Keratinocyte (primary cell): ENCODE data around the gene CNTNAP5. TPM values are rescaled to one million over a fixed set of nuclear protein-coding genes. Genes with fewer than 3 reads are reported as not detected.

Experiments used
- DNase-seq: peaks from one replicate; pipeline ENCODE4 v3.0.0-alpha.2; 2011; ENCODE audit warnings: low read depth, missing footprints, low spot score
- FAIRE-seq: peaks from 2 replicates; lab custom pipeline; 2011; peaks lifted over from hg19 to GRCh38; lab: Jason Lieb, UNC
- H2AFZ ChIP-seq: 2 replicates; pipeline ENCODE4 v1.6.0; 2012; ENCODE audit warnings: low read length, control low read depth, inconsistent platforms; ENCODE audit not compliant: control insufficient read depth
- H3K27ac ChIP-seq: 2 replicates; pipeline ENCODE4 v1.5.1; 2011; ENCODE audit warnings: low read length; ENCODE audit not compliant: control insufficient read depth, insufficient read depth
- H3K27me3 ChIP-seq: 3 replicates; pipeline ENCODE4 v1.6.0; 2011; ENCODE audit warnings: low read length; ENCODE audit not compliant: control insufficient read depth, insufficient read depth; ENCODE audit errors: extremely low read depth
- H3K36me3 ChIP-seq, 2 experiments: 2 replicates in 1 of 2; 3 replicates in 1 of 2; pipeline ENCODE4 v1.5.1; 2011; ENCODE audit warnings: low read length in 2 of 2, mild to moderate bottlenecking in 1 of 2; ENCODE audit not compliant: control insufficient read depth in 2 of 2, insufficient read depth in 2 of 2; ENCODE audit errors: extremely low read depth in 1 of 2
- H3K4me1 ChIP-seq: 3 replicates; pipeline ENCODE4 v1.5.1; 2011; ENCODE audit warnings: low read length; ENCODE audit not compliant: control insufficient read depth, insufficient read depth; ENCODE audit errors: extremely low read depth
- H3K4me2 ChIP-seq: 3 replicates; pipeline ENCODE4 v1.6.0; 2011; ENCODE audit warnings: low read depth, low read length; ENCODE audit not compliant: control insufficient read depth, insufficient read depth; ENCODE audit errors: extremely low read depth
- H3K4me3 ChIP-seq, 3 experiments: fragments of 200-600 bp in 1 of 3; sonication (generic) in 1 of 3; 2 replicates in 2 of 3; 3 replicates in 1 of 3; pipeline ENCODE4 v1.5.1; 2011 to 2016; ENCODE audit warnings: low read length in 3 of 3, mild to moderate bottlenecking in 3 of 3, control low read depth in 2 of 3, inconsistent platforms in 1 of 3, low read depth in 1 of 3, mixed read lengths in 1 of 3, mixed run types in 1 of 3, moderate library complexity in 1 of 3; ENCODE audit not compliant: control insufficient read depth in 2 of 3, insufficient read depth in 2 of 3; ENCODE audit errors: extremely low read depth in 1 of 3
- H3K79me2 ChIP-seq: 2 replicates; pipeline ENCODE4 v1.6.0; 2012; ENCODE audit warnings: low read length; ENCODE audit not compliant: control insufficient read depth, insufficient read depth
- H3K9ac ChIP-seq: 3 replicates; pipeline ENCODE4 v1.6.0; 2011; ENCODE audit warnings: low read length; ENCODE audit not compliant: control insufficient read depth, insufficient read depth; ENCODE audit errors: extremely low read depth
- H3K9me1 ChIP-seq: 3 replicates; pipeline ENCODE4 v1.6.0; 2011; ENCODE audit warnings: low read length; ENCODE audit not compliant: control insufficient read depth, insufficient read depth; ENCODE audit errors: extremely low read depth
- H3K9me3 ChIP-seq: 2 replicates; pipeline ENCODE4 v1.5.1; 2012; ENCODE audit warnings: low read depth, low read length; ENCODE audit not compliant: control insufficient read depth
- H4K20me1 ChIP-seq: 3 replicates; pipeline ENCODE4 v1.6.0; 2011; ENCODE audit warnings: low read length; ENCODE audit not compliant: control insufficient read depth, insufficient read depth; ENCODE audit errors: extremely low read depth
- CTCF ChIP-seq, 3 experiments: IDR thresholded peaks in 1 of 3; conservative IDR thresholded peaks in 1 of 3; optimal IDR thresholded peaks in 1 of 3; 2 replicates in 2 of 3; 3 replicates in 1 of 3; pipeline versions ENCODE3 to v1.5.1; 2011; ENCODE audit warnings: low read length in 3 of 3, mild to moderate bottlenecking in 3 of 3, moderate library complexity in 2 of 3, control low read depth in 1 of 3, inconsistent platforms in 1 of 3; ENCODE audit not compliant: insufficient read depth in 2 of 3; ENCODE audit errors: extremely low read depth in 1 of 3
- EZH2 ChIP-seq: IDR thresholded peaks from one replicate; pipeline ENCODE4 v1.6.1; 2012; ENCODE audit warnings: inconsistent platforms, mild to moderate bottlenecking, low read length, moderate library complexity
- dilution Hi-C: fragments of 300-500 bp; cut with MboI; formaldehyde crosslinking; loops from one replicate; pipeline ENCODE4 v1.7.0; 2020; ENCODE audit warnings: low sequenced_read_pairs; ENCODE audit not compliant: extremely low pct_ligation_motif_present
- polyA plus RNA-seq, 5 experiments: library from polyadenylated mRNA; depleted of rRNA in 3 of 5; stranded (reverse) in 3 of 5; stranded (forward) in 1 of 5; unstranded in 1 of 5; fragments of >200 nt; gene quantifications; 1 replicate in 1 of 5; 2 replicates in 3 of 5; 3 replicates in 1 of 5; pipeline versions ENCODE4 v1.2.1 to v1.2.3, GENCODE V29; 2011 to 2012; ENCODE audit warnings: missing spikeins in 2 of 5, low read depth in 1 of 5, low replicate concordance in 1 of 5

CNTNAP5 gene
- polyA plus RNA-seq, 1 donor (not counting 4 experiments of a cell fraction or from before 2014, with no cell fraction given): not detected

GRCh38 chr2:124810132-124810531 is 785.0 kb downstream of the CNTNAP5 start:
- Histone ChIP-seq H3K79me2 (no peaks in the 10 kb centered on the region), H3K27me3 (no peaks in the 10 kb centered on the region), H3K9me3 (no peaks in the 10 kb centered on the region), H2AFZ (no peak overlapping the region), H4K20me1 (no peaks in the 10 kb centered on the region), H3K9ac (no peak overlapping the region), H3K36me3 (no peaks in the 10 kb centered on the region), H3K4me1 (no peaks in the 10 kb centered on the region), H3K4me2 (no peak overlapping the region), H3K9me1 (no peaks in the 10 kb centered on the region), H3K27ac (no peak overlapping the region), H3K4me3 (no peak overlapping the region)
- TF ChIP-seq CTCF (optimal IDR thresholded peaks at IDR 0.05 in 1 of 3, IDR thresholded peaks at IDR 0.05 in 1 of 3, conservative IDR thresholded peaks at IDR 0.05 in 1 of 3; ENCODE audit: extremely low read depth in 1 of 3, insufficient read depth in 2 of 3, low read length in 3 of 3) (no peak), EZH2 (no peak)
- DNase-seq: no peak
- dilution Hi-C loops: no loop called here
- FAIRE-seq: no peak

GRCh38 chr2:124814968-124815745 is 790.1 kb downstream of the CNTNAP5 start:
- Histone ChIP-seq H2AFZ (no peak overlapping the region), H4K20me1 (no peaks in the 10 kb centered on the region), H3K79me2 (no peaks in the 10 kb centered on the region), H3K4me1 (no peaks in the 10 kb centered on the region), H3K9ac (no peak overlapping the region), H3K4me3 (no peak overlapping the region), H3K9me3 (no peaks in the 10 kb centered on the region), H3K27me3 (no peaks in the 10 kb centered on the region), H3K27ac (no peak overlapping the region), H3K36me3 (no peaks in the 10 kb centered on the region), H3K4me2 (no peak overlapping the region), H3K9me1 (no peaks in the 10 kb centered on the region)
- no peak for FAIRE-seq
- no peak for DNase-seq
- TF ChIP-seq EZH2: no peak
- TF ChIP-seq CTCF (optimal IDR thresholded peaks at IDR 0.05 in 1 of 3, IDR thresholded peaks at IDR 0.05 in 1 of 3, conservative IDR thresholded peaks at IDR 0.05 in 1 of 3; ENCODE audit: extremely low read depth in 1 of 3, insufficient read depth in 2 of 3, low read length in 3 of 3): no peak
- dilution Hi-C loops: no loop called here
